ENCODE data around the gene B4GALT2. TPM values are rescaled to one million over a fixed set of nuclear protein-coding genes. Genes with fewer than 3 reads are reported as not detected.
A peak's percentile ranks its signal among the peaks of the same experiment; 100 is the strongest.

B4GALT2 gene
- total RNA-seq, 1 donor: 99.1 TPM

- no peak for DNase-seq (ENCODE audit: low read depth)
- TF ChIP-seq, protein P1, sequence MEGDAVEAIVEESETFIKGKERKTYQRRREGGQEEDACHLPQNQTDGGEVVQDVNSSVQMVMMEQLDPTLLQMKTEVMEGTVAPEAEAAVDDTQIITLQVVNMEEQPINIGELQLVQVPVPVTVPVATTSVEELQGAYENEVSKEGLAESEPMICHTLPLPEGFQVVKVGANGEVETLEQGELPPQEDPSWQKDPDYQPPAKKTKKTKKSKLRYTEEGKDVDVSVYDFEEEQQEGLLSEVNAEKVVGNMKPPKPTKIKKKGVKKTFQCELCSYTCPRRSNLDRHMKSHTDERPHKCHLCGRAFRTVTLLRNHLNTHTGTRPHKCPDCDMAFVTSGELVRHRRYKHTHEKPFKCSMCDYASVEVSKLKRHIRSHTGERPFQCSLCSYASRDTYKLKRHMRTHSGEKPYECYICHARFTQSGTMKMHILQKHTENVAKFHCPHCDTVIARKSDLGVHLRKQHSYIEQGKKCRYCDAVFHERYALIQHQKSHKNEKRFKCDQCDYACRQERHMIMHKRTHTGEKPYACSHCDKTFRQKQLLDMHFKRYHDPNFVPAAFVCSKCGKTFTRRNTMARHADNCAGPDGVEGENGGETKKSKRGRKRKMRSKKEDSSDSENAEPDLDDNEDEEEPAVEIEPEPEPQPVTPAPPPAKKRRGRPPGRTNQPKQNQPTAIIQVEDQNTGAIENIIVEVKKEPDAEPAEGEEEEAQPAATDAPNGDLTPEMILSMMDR (IDR thresholded peaks at IDR 0.05; ENCODE audit: insufficient read depth, low read length): no peak
- no peak overlapping the region for H3K4me3 ChIP-seq (ENCODE audit: low read depth, low read length)
Observed at GRCh38 chr1:44012941-44013609, 34.1 kb downstream of the B4GALT2 start.

- DNase-seq (ENCODE audit: low read depth): no peak
- H3K4me3 ChIP-seq (ENCODE audit: low read depth, low read length): no peak overlapping the region
- TF ChIP-seq, protein P1 (IDR thresholded peaks at IDR 0.05; ENCODE audit: insufficient read depth, low read length): no peak
Observed at GRCh38 chr1:44013949-44014348, 34.9 kb downstream of the B4GALT2 start.

DNA sequence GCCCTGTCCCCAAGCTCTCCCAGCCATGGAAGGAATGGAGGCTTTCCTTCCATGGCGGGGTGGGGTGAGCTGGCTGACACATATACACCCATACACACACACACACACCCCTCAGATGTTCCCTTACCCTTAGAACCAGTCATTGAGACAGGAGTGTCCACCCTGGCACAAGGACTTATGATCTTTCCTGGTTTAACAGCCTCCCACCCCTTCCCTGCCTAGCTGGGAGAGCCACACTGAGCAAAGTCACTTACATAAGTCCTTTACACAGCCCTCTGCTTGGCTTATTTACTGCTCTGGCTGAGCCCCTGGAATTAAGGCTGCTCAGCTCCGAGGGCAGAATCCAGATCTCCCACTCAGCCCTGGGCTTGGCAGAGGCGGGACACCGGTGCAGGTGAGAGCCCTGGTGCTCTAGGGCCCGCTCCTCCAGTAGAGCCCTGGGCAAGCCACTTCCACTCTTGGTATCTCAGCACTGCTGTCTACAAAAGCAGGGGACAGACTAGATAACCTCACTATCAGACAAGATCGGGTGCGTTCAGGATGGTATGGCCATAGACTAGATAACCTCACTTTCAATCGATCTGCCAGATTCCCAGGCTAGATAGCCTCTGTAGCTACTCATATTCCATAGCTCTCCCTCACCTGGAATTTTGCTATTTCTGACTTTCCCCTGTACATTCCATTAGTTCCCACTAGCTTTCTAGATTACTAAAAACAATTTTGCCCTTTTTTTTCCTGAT lies 35.5 kb downstream of the B4GALT2 start:
- no peak for DNase-seq (ENCODE audit: low read depth)
- H3K4me3 ChIP-seq (ENCODE audit: low read depth, low read length): no peak overlapping the region
- TF ChIP-seq, protein P1 (IDR thresholded peaks at IDR 0.05; ENCODE audit: insufficient read depth, low read length): no peak

DNA sequence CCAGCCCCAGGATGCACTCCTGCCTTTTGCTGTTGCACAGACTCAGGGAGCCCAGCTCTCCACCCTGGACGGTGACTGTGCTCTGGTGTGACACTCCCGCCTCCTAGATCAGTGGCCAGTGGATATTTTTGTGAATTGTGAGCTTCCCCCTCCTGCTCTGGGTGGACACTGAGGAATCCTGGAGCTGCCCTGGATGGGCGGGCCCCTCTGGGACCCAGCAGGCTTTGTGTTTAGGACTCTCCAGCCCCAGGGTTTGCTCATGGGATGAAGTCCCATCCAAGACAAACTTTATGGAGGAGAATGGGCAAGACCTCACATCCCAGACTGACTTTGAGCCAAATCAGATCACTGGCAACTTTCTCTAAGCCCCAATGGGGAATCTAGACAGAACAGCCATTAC lies 36.2 kb downstream of the B4GALT2 start:
- TF ChIP-seq, protein P1 (IDR thresholded peaks at IDR 0.05; ENCODE audit: insufficient read depth, low read length): no peak
- no peak overlapping the region for H3K4me3 ChIP-seq (ENCODE audit: low read depth, low read length)
- DNase-seq (ENCODE audit: low read depth): peak; percentile 72

DNA sequence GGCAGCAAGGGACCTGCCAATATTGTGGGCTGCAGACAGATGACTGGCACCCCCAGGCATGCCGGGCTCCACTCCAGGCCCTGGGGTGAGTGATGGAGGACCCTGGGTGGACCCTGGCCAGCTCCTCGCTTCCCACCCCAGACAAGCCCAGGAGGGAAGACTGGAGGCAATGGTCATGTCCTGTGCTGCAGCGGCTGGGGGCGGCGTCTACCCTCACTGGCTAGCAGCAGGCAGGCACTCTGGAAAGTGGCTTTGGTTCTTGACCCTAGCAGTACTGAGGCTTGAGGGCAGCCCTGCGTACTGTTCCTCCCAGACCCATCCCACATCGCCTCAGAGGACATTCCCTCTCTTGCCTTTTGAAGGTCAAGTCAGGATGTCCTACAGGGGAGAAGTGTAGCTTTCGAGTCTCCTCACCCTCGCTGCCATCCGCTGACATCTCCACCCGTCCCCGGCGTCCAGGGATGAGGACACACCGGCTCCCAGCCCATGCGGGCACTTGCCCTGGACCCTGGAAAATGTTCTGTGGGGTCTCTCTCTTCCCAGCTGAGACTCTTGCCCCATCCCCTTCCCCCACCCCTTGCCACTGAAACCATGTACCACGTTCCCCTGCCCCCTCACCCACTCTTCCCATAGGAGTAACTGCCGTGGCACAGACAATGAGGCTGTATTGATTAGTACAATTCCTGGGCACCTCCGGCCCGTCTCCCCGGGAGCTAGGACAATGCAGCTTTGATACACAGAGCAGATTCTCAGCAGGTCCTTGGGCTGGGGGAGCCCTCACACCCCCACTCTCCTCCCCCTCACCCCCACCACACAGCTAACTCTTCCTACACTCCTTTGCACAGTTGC lies 37.3 kb downstream of the B4GALT2 start:
- no peak for DNase-seq (ENCODE audit: low read depth)
- no peak overlapping the region for H3K4me3 ChIP-seq (ENCODE audit: low read depth, low read length)
- TF ChIP-seq, protein P1 (IDR thresholded peaks at IDR 0.05; ENCODE audit: insufficient read depth, low read length): no peak

DNA sequence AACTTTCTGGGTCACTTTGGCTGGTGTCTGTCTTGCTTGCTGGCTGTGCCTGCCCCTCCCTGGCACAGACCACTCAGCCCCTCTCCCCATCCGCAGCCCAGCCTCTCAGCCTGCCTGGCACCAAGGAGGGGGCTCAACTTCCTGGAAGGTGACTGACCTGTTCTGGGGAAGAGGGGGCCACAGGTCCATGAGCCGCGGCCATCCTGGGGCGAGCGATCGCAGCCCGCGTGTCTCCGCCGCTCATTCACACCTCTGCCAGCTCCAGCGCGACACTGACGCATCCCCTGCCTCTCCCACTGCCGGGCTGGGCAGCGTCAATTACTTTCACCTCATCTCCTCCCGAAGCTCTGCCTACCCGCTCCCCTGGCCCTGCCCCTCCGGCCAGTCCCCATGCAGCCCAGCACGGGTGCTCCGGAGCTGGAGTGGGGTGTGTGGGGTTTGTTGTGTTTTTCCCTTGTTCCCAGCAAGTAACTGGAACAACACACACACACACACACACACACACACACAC lies 37.9 kb downstream of the B4GALT2 start:
- TF ChIP-seq, protein P1 (IDR thresholded peaks at IDR 0.05; ENCODE audit: insufficient read depth, low read length): no peak
- no peak overlapping the region for H3K4me3 ChIP-seq (ENCODE audit: low read depth, low read length)
- DNase-seq (ENCODE audit: low read depth): no peak
